ENCODE results near the gene FOXP1.

- TF ChIP-seq, protein P1, sequence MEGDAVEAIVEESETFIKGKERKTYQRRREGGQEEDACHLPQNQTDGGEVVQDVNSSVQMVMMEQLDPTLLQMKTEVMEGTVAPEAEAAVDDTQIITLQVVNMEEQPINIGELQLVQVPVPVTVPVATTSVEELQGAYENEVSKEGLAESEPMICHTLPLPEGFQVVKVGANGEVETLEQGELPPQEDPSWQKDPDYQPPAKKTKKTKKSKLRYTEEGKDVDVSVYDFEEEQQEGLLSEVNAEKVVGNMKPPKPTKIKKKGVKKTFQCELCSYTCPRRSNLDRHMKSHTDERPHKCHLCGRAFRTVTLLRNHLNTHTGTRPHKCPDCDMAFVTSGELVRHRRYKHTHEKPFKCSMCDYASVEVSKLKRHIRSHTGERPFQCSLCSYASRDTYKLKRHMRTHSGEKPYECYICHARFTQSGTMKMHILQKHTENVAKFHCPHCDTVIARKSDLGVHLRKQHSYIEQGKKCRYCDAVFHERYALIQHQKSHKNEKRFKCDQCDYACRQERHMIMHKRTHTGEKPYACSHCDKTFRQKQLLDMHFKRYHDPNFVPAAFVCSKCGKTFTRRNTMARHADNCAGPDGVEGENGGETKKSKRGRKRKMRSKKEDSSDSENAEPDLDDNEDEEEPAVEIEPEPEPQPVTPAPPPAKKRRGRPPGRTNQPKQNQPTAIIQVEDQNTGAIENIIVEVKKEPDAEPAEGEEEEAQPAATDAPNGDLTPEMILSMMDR (conservative IDR thresholded peaks at IDR 0.05 in 1 of 2, IDR thresholded peaks at IDR 0.05 in 1 of 2; ENCODE audit: low read depth in 1 of 2, low read length in 2 of 2), result no peak
- TF ChIP-seq EZH2 (IDR thresholded peaks at IDR 0.05; ENCODE audit: low read length, missing control alignments), result no peak
Measured at GRCh38 chr3:71513515-71513914, 70.0 kb downstream of the FOXP1 start.

Measured in fibroblast of lung (primary cell).